ENCODE measurements around the gene NHLRC4. TPM values are rescaled to one million over a fixed set of nuclear protein-coding genes. Genes with fewer than 3 reads are reported as not detected.
A peak's percentile ranks its signal among the peaks of the same experiment; 100 is the strongest.

Gene NHLRC4
- total and polyA plus RNA-seq, 2 of the 8 experiments (the other 6 are each of a cell fraction or from before 2014, with no cell fraction given): 0.60 to 0.76 TPM

DNA sequence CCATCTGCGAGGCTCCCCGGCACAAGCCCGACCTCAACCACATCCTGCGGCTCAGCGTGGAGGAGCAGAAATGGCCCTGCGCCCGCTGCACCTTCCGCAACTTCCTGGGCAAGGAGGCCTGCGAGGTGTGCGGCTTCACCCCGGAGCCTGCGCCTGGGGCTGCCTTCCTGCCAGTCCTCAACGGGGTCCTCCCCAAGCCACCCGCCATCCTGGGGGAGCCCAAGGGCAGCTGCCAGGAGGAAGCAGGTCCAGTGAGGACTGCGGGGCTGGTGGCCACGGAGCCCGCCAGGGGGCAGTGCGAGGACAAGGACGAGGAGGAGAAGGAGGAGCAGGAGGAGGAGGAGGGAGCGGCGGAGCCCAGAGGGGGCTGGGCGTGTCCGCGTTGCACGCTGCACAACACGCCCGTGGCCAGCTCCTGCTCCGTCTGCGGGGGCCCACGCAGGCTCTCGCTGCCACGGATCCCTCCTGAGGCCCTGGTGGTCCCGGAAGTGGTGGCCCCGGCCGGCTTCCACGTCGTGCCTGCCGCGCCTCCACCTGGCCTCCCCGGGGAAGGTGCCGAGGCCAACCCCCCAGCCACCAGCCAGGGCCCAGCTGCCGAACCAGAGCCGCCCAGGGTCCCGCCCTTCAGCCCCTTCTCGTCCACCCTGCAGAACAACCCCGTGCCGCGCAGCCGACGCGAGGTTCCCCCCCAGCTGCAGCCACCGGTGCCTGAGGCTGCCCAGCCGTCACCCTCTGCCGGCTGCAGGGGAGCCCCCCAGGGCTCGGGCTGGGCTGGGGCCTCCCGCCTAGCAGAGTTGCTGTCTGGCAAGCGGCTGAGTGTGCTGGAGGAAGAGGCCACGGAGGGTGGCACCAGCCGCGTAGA, 19.7 kb upstream of the NHLRC4 start:
- WGBS, 2 experiments (ENCODE audit: extremely low coverage in 1 of 2, insufficient coverage in 1 of 2, insufficient read length in 1 of 2, insufficient replicate concordance in 2 of 2, low coverage in 1 of 2, low lambda C conversion rate in 2 of 2, missing lambda C conversion rate in 1 of 2): 92% methylated on average over 51 of the region's 60 CpGs; no CpG with 5 or more reads in 1 of the 2 experiments
- Histone ChIP-seq H3K4me1 (replicated peaks in 1 of 4; ENCODE audit: control insufficient read depth in 3 of 4, insufficient read depth in 4 of 4, low read length in 3 of 4) (no peaks in the 10 kb centered on the region), H2BK20ac (ENCODE audit: low read length) (no peak overlapping the region), H3K4me2 (ENCODE audit: insufficient read depth in 1 of 2, low read depth in 2 of 2, low read length in 2 of 2) (no peak overlapping the region), H4K8ac (ENCODE audit: extremely low read depth, insufficient read depth, low read length) (peak overlapping the region; percentile 51; the same call in 1 of the 2 replicates), H2BK5ac (ENCODE audit: low read depth, low read length) (no peak overlapping the region; the same call in 1 of the 2 replicates), H3K4me3 (ENCODE audit: extremely low read depth in 1 of 4, insufficient read depth in 2 of 4, low read depth in 3 of 4, low read length in 4 of 4) (no peak overlapping the region), H3K27ac (ENCODE audit: low read depth, low read length) (no peak overlapping the region), H2BK120ac (replicated peaks; ENCODE audit: low read depth, low read length) (no peak overlapping the region), H4K91ac (replicated peaks; ENCODE audit: insufficient read length, low read length) (no peak overlapping the region), H3K23me2 (ENCODE audit: low read depth, low read length) (no peaks in the 10 kb centered on the region), H3K79me2 (ENCODE audit: control insufficient read depth in 1 of 2, insufficient read depth in 2 of 2, low read length in 2 of 2) (peaks cover 0 to 13% of the 10 kb centered on the region in 2 experiments; a peak in 1 of 4 replicates), H2BK12ac (ENCODE audit: low read depth, low read length) (no peak overlapping the region), H2AK5ac (ENCODE audit: low read depth, low read length) (no peak overlapping the region), H3K9me3 (ENCODE audit: insufficient read depth in 2 of 2, low read depth in 1 of 2, low read length in 1 of 2) (no peaks in the 10 kb centered on the region; a peak in 1 of 4 replicates), H2AFZ (ENCODE audit: low read length) (no peak overlapping the region), H3K56ac (replicated peaks; ENCODE audit: insufficient read length, low read depth, low read length) (no peak overlapping the region), H4K5ac (ENCODE audit: insufficient read length, low read depth, low read length) (no peak overlapping the region), H3K9ac (replicated peaks in 1 of 4; ENCODE audit: extremely low read depth in 1 of 4, low read depth in 3 of 4, low read length in 3 of 4) (no peak overlapping the region), H3K36me3 (ENCODE audit: control insufficient read depth in 2 of 4, insufficient read depth in 4 of 4, low read length in 3 of 4) (peaks cover 0 to 26% (median under 1%) of the 10 kb centered on the region in 4 experiments; a peak in 2 of 8 replicates), H3K18ac (ENCODE audit: extremely low read depth, low read length) (no peak overlapping the region), H3K23ac (ENCODE audit: insufficient read length) (no peak overlapping the region), H3K79me1 (ENCODE audit: low read depth, low read length) (0 out of 2 replicates have a peak, but pooled peaks cover 2% of the 10 kb centered on the region), H3K4ac (replicated peaks; ENCODE audit: insufficient read length, low read depth, low read length) (no peak overlapping the region), H3K14ac (ENCODE audit: insufficient read length) (no peak overlapping the region), H4K20me1 (replicated peaks in 1 of 2; ENCODE audit: control insufficient read depth in 1 of 2, insufficient read depth in 2 of 2, low read length in 2 of 2) (peaks cover 2 to 12% of the 10 kb centered on the region in 2 experiments), H3K27me3 (replicated peaks in 1 of 4; ENCODE audit: control insufficient read depth in 3 of 4, extremely low read depth in 1 of 4, insufficient read depth in 3 of 4, low read length in 3 of 4) (no peaks in the 10 kb centered on the region), H2BK15ac (ENCODE audit: low read length) (no peak overlapping the region)
- ChIA-PET CTCF (ENCODE audit: partially characterized antibody) (interaction anchor here (0.7 to 2.6 kb wide), 14 partner anchors 10 to 172 kb away, joined by 3 to 10 read pairs (median 3); no protein-coding TSS in a partner anchor), POLR2A (ENCODE audit: partially characterized antibody) (interaction anchor here (1.1 to 1.7 kb wide), 5 partner anchors 8 to 41 kb away, joined by 3 to 6 read pairs (median 4); partner anchors contain the start of gene CAPN15)
- TF ChIP-seq FOSL1 (IDR thresholded peaks at IDR 0.05; ENCODE audit: insufficient read depth, low read depth, low read length) (no peak), CTCF (IDR thresholded peaks at IDR 0.05; ENCODE audit: control extremely low read depth in 1 of 3, insufficient read depth in 1 of 3, low read depth in 1 of 3, low read length in 3 of 3) (peak; percentile 48 to 68 (median 58)), EGR1 (IDR thresholded peaks at IDR 0.05; ENCODE audit: borderline replicate concordance, low read depth, low read length) (peak; percentile 62; the same call in 1 of the 2 replicates), CTBP2 (IDR thresholded peaks at IDR 0.05; ENCODE audit: borderline replicate concordance, insufficient read depth, insufficient read length, low read length) (no peak), RAD21 (IDR thresholded peaks at IDR 0.05 in 1 of 2, conservative IDR thresholded peaks at IDR 0.05 in 1 of 2; ENCODE audit: low read depth in 2 of 2, low read length in 2 of 2) (peak; percentile 42 to 49)
- DNase-seq (ENCODE audit: low read depth in 1 of 2, low spot score in 2 of 2): peak in 1 of 2 experiments; percentile 83
- no peak for FAIRE-seq

All from H1 (cell line).